GM12891 (cell line): Measurements from ENCODE around the gene COA7.

Source experiments
- POLR2AphosphoS5 ChIP-seq: IDR thresholded peaks from 2 replicates; pipeline ENCODE4 v1.6.1; 2011; ENCODE audit warnings: low read depth, low read length, control low read depth
- SPI1 ChIP-seq: IDR thresholded peaks from 2 replicates; pipeline ENCODE4 v1.6.1; 2011; ENCODE audit warnings: low read depth, low read length, control low read depth

DNA sequence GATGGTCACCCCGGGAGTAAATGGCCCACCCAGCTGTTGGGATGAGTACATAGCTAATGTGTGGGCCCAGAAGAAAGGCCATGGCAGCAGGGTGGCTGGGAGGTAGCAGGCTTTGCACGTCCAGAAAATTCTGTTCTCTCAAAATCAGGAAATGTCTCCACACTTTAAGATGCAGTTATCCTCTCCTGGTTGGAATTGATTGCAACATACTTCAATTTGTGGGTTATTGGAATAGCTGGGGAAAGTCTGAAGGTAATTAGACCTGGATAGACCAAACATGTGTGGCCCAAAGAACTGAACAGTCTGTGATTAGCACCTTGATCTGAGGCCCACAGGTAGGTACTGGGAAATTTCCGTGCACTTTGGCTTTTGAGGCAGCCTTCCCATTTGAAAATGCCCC, 30.2 kb downstream of the COA7 start:
- TF ChIP-seq SPI1, result no peak
- TF ChIP-seq POLR2AphosphoS5, result no peak
